SK-MEL-5 (cell line): ENCODE data around the gene PTPRG. TPM values are rescaled to one million over a fixed set of nuclear protein-coding genes. Genes with fewer than 3 reads are reported as not detected.

Experiments used
- DNase-seq: peaks from one replicate; pipeline ENCODE4 v3.0.0-alpha.2; 2016; ENCODE audit warnings: low read depth, low spot score
- in situ Hi-C: cut with HindIII; loops from 2 replicates; pipeline ENCODE4 v1.10.0; 2016; ENCODE audit warnings: low sequenced_read_pairs, high pct_unique_total_duplicates, low pct_unique_long_range_greater_than_20kb
- total RNA-seq: library from RNA; depleted of rRNA; stranded (reverse); fragments of >200 nt; shearing (Covaris generic); gene quantifications from 2 replicates; pipeline ENCODE4 v1.2.3, GENCODE V29; 2014

Gene PTPRG
- total RNA-seq, 1 experiment from 2014 or later = 35.3 TPM

- in situ Hi-C loops = no loop called here
These were observed 218.6 kb downstream of the PTPRG start for GRCh38 chr3:61780016-61780415.

GRCh38 chr3:61780455-61781228, 219.3 kb downstream of the PTPRG start:
- DNase-seq = no peak
- in situ Hi-C loops = no loop called here

More at GRCh38 chr3:61780016-61780415, 218.6 kb downstream of the PTPRG start:
- DNase-seq = no peak

DNA sequence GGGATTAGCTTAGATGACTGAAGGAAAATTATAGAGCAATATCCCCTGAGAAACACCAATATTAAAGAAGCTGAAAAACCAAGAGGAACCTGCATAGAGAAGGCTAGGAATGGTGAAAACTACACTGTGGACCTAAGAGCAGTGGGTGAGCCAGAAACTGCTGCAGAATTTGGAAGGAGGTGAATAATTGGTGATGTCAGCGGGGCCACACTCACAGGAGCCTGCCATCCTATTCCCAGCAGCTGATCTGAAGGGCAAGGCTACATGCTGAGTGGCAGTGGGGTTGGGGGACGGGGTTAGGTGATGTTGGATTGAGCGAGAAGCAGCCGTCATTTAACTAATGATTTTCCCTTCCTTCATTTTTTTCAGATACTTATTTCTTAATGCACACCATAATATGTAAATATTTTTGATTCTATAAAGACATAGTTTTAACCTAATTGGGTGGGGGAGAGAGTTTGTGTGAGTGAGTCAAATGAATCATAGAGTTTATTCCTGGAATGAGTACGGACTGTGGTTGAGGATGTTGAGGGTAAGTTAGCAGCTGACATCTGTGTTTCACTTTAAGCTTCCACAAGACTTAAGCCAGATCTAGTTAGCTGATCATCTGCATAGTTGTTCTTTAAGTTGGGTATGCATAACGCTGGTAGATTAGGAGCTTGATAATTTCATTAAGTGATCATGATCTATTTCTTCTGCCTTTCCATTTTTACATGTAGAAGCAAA, 222.8 kb downstream of the PTPRG start:
- in situ Hi-C loops = no loop called here
- no peak for DNase-seq

DNA sequence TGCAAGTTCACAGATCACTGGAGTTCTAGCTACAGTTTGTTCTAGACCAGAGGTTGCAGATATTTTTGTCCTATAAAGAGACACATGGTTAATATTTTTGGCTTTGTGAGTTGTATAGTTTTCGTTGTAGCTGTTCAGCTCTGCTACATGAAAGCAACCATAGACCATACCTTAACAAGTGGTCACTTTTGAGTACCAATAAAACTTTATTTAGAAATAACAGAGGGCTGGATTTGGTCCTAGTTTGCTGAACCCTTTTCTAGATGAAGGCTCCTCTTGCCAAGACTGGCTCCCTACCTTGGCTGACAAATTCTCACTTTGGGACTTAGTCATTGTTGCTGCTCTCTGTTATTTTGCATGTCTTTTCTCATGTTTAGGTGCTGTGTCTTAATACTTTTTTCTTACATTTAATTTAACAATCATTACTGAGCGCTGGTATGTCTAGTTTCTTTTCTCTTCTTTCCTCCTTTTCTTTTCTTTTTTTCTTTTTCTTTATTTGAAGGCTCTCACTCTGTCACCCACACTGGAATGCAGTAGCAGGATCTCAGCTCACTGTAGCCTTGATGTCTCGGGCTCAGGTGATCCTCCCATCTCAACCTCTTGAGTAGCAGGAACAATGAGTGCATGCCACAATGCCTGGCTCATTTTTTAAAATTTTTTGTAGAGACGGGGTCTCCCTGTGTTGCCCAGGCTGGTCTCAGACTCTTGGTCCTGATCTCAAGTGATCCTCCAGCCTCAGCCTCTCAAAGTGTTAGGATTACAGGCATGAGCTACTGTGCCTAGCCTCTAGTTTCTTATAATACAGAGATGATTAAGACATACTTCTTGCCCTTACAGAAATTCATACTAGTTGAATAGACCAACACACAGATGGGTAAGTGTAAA, 227.5 kb downstream of the PTPRG start:
- no peak for DNase-seq
- in situ Hi-C loops = no loop called here

DNA sequence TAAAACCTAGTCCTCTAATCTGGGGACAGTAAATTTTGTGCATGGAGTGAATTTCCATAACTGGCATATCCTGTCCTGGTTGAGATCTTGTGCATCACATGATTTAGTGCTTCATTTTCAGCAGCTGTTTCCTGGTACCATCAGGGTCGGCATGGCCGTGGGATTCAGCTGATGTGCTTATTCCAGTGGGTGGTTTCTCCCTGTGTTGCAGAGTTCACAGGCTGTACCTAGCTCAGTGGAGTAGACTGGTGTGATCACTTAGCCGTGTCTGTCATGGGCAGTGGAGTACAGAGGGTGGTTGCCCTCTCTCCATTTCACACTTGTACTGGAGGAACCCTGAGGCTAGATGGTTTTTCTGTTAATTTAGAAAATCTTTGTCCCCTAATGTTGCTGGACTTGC, 228.5 kb downstream of the PTPRG start:
- no peak for DNase-seq
- in situ Hi-C loops = no loop called here

GRCh38 chr3:61790411-61790810, 229.0 kb downstream of the PTPRG start:
- in situ Hi-C loops = no loop called here
- no peak for DNase-seq

GRCh38 chr3:61793056-61793455, 231.7 kb downstream of the PTPRG start:
- in situ Hi-C loops = no loop called here
- no peak for DNase-seq

DNA sequence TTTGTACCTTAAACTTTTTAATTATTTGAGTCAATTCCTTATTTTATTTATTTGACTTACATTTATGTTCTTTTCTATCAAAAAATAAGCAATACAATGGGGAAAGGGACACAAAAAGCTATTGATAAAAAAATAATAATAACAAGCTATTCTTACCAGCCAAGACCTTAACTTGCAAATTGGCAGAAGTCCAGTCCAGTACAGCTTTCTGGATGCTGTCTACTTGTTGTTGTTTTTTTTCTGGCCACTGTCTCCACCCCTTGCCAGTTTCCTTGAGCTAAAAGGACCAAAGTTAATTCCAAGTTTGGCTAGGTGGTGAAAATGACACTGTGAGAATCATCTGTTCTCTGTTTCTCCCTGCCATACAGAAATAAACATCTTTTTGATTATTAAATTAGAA, 232.2 kb downstream of the PTPRG start:
- in situ Hi-C loops = no loop called here
- DNase-seq = no peak

GRCh38 chr3:61794341-61794740, 233.0 kb downstream of the PTPRG start:
- in situ Hi-C loops = no loop called here

DNA sequence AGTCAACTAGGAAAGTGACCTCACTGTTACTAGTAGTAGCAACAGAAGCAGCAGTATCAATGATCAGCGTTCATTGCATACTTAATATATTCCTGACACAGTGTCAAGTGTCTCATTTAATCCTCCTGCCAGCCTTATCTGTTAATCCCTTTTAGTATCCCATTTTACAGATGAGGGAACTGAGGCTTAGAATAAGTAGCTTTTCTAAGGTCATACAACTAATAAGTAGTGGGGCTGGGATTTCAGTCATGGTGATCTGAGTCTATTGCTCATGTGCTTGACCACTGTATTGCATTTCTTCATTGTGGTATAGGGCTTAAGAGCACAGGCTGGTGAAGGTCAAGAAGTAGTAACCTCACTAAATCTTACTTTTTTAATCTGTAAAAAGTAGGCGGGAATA, 233.6 kb downstream of the PTPRG start:
- DNase-seq = no peak
- in situ Hi-C loops = no loop called here

More at GRCh38 chr3:61794341-61794740, 233.0 kb downstream of the PTPRG start:
- DNase-seq = no peak

DNA sequence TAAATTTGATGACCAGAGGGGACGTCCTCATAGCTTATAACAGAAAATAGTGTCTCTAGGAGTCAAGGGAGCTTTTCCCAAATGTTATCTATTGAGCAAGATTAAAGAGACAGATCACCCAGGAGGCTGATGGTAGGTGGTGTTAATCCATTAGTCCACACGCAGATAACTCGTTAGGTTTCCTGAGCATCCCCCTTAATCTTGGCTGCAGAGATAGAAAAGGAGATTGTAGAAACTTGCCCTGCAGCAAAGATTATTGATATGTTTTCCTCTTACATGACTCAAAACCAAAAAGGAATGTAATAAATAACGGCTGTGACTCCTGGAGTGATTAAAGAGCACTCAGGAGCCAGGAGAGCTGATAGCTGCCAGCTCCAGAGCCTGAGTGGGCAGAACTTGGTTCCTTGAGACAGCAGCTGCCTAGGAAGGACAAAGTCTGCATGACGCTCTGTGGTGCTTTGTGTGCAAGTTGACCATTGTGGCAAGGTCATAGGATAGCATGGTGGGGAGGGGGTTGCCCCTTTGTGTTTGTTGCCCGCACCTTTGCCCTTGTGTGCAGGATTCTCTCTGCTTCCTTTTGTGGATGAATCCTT, 234.8 kb downstream of the PTPRG start:
- no peak for DNase-seq
- in situ Hi-C loops = no loop called here

DNA sequence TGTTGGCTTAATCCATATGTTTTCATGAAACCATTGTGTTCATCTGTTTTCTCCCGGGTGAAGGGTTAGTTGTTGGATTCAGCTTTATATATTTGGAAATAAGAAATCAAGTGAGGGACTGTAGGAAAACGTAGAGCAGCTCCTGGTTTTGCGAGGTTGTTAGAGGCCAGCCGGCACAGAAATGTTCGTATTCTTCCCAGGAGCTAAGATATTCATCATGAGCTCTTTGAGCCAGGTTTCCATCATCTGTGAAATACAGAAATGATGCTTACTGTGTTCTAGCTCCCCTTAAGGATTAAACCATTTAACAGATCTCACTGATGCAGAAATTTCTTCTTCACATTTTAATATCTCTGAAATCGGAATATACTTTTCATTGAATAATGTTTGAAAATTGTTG, 235.5 kb downstream of the PTPRG start:
- DNase-seq = no peak
- in situ Hi-C loops = no loop called here

- in situ Hi-C loops = no loop called here
- DNase-seq = no peak
These were observed 241.4 kb downstream of the PTPRG start for GRCh38 chr3:61802772-61803171.

DNA sequence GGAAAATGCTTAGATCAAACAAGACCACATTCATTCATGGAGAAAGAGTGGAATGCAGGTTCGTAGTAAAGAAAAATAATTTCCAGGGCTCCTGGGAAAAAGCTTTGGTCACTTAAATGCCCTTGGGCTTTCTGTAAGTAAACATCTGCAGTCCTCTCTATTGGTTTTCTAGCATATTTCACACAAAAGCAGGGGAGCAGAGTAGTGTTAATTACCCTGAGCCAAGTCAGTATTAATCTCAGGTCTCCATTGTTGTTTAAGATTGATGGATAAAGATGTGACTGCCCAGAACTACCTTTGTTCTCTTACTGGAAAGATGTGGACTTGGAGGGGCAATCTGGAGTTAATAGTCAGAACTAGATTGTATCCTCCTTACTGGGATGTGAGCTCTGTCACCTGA, 242.6 kb downstream of the PTPRG start:
- in situ Hi-C loops = no loop called here
- DNase-seq = no peak

DNA sequence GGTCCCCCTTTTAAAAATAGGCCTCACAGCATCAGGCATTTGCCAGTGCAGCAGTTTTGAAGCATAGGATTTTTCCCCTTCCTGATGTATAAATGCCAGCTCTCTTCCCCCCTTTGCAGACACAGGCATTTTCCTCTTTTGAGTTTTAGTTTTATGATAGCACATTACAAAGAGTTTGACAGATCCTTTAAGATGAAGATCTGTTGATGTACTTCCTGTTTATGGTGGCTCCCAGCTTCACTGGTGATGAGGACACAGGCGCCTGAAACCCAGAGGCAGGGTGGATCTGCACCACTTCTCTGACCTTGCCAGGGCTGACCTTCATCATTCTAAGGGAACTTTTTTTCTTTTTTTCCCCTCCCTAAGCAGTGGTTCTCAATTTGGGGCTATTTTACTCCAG, 243.4 kb downstream of the PTPRG start:
- no peak for DNase-seq
- in situ Hi-C loops = no loop called here

DNA sequence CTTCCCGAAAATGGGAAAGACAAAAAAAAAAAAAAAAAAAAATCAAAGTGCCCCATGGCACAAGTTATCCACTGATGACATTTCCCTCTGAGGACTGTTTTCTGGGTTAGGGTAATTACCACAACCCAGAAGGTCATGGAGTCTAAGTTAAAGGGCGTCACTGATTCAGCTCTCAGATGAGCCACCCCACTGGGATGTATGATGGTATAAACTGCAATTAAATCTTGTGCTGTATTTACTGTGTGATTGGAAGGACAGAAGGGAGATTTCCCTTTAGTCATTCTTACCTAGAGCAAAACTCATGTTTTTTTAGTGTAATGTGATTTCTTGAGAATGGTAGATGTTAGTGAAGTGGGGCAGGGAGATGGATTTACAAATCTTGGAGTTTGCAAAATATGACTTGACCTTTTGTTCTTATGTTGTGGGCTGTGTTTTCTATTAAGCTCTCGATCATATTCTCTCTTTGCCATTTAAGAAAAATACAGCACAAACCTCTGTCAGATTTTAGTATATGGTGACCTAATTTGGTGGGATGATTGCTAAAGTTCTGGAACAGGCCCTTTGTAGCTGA, 244.2 kb downstream of the PTPRG start:
- DNase-seq = peak; percentile 9
- in situ Hi-C loops = no loop called here

GRCh38 chr3:61806810-61807209, 245.4 kb downstream of the PTPRG start:
- in situ Hi-C loops = no loop called here
- DNase-seq = no peak
